Cardiac fibroblast (primary cell): Measurements from ENCODE around the gene RBPJ.
"Not testable (repeated sequence)": the region's sequence is repeated elsewhere in the genome, so short reads cannot be mapped to it uniquely, and the experiment has no call there.

Experiments used
- DNase-seq, 2 donors: peaks; one replicate each; pipeline versions ENCODE4 v3.0.0 to v3.0.0-alpha.2; 2010; ENCODE audit warnings: low read depth in 2 of 2
- H3K4me3 ChIP-seq, 2 donors: replicated peaks in 1 of 2; 1 replicate in 1 of 2; 2 replicates in 1 of 2; pipeline ENCODE4 v1.5.1; 2011; ENCODE audit warnings: low read depth in 2 of 2, low read length in 2 of 2, mild to moderate bottlenecking in 2 of 2, moderate library complexity in 1 of 2
- CTCF ChIP-seq: IDR thresholded peaks from one replicate; pipeline ENCODE4 v1.5.1; 2011; ENCODE audit warnings: low read depth, mild to moderate bottlenecking, low read length, inconsistent platforms

Gene RBPJ

GRCh38 chr4:26349496-26349895 is 28.7 kb downstream of the RBPJ start:
- no peak overlapping the region for H3K4me3 ChIP-seq
- DNase-seq: no peak
- no peak for TF ChIP-seq CTCF

- TF ChIP-seq CTCF: no peak
Observed at GRCh38 chr4:26351685-26352084, 30.9 kb downstream of the RBPJ start.

GRCh38 chr4:26354491-26354890 is 33.7 kb downstream of the RBPJ start:
- DNase-seq: no peak
- no peak for TF ChIP-seq CTCF
- H3K4me3 ChIP-seq: no peak overlapping the region

More at GRCh38 chr4:26351685-26352084, 30.9 kb downstream of the RBPJ start:
- DNase-seq: no peak
- no peak overlapping the region for H3K4me3 ChIP-seq

- no peak overlapping the region for H3K4me3 ChIP-seq
- peak in 1 of 2 donors; percentile 17 for DNase-seq
- TF ChIP-seq CTCF: no peak
Observed at GRCh38 chr4:26355392-26356052, 34.7 kb downstream of the RBPJ start.

- TF ChIP-seq CTCF: no peak
- DNase-seq: peak; percentile 26 to 55
- no peak overlapping the region for H3K4me3 ChIP-seq
Observed at GRCh38 chr4:26356081-26356501, 35.3 kb downstream of the RBPJ start.

- not testable (repeated sequence) for DNase-seq, H3K4me3 ChIP-seq
Observed at GRCh38 chr4:26359521-26359920, 38.7 kb downstream of the RBPJ start.

- no peak for TF ChIP-seq CTCF
Observed at GRCh38 chr4:26360273-26360672, 39.5 kb downstream of the RBPJ start.

More at GRCh38 chr4:26360273-26360672, 39.5 kb downstream of the RBPJ start:
- no peak overlapping the region for H3K4me3 ChIP-seq
- DNase-seq: no peak
